GM21723 (cell line): ENCODE results near the gene OR6C1.
"Not testable (repeated sequence)": the region's sequence is repeated elsewhere in the genome, so short reads cannot be mapped to it uniquely, and the experiment has no call there.

Experiments used
- ATAC-seq: cut with Tn5 transposase; IDR thresholded peaks from one replicate; pipeline ENCODE4 v1.9.1; 2021; ENCODE audit warnings: mild to moderate bottlenecking, moderate library complexity; ENCODE audit not compliant: unreplicated experiment

Gene OR6C1

DNA sequence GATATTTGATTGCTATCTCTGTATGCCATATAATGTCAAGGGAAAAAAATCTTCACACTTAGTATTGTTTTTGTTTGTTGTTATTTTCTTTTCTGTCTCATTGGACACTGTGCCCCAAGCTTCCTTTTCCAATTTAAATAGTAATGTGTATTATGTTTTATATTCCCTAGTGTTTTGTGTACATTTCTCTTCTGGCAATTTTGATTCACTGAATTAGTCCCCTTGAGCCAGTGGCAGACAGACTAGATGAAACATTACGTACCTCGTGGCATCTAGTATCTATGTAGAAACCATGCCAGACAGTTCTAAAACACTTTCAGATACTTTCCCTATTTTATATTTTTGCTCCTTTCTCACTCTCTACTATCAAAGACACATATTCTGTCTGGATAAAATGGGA lies at the start of gene OR6C1:
TSS of gene OR6C1 (plus strand) at position 301 of the 400 bp plus-strand sequence. CDS start 6,257 bp downstream, outside the sequence.
- no peak for ATAC-seq

DNA sequence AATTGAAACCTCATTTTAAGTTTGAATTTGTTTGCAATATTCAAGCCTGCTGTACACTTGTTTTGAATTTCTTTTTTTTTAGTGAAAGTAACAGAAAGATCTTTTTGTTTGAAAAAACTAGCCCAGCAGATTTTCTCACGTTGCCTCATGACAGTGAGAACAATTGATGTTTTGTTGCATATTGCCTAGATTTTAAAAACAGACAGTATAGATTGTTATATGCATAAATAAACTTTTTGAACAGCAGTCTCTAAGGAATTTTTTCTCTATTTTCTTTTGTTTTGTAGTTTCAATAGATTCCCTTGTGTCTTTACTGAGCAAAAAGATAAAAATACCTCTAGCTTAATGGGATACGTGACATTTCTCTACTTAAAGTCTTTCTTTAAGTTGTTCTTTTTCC lies 33.2 kb upstream of the OR6C1 start:
- ATAC-seq = no peak

DNA sequence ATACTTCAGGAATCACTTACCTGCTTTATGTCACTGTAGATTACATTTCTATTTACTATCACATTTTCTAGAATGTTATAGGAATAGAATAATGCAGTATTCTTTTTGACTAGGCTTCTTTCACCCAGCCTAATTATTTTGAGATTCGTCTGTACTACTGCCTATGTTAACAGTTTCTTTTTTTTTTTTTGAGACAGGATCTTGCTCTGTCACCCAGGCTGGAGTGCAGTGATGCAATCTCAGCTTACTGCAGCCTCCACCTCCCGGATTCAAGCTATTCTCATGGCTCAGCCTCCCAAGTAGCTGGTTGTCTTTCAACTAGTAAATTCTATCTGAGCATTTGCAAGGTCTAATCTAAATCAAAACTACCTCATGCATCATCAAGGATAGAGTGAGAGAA lies 24.1 kb upstream of the OR6C1 start:
- ATAC-seq = no peak

DNA sequence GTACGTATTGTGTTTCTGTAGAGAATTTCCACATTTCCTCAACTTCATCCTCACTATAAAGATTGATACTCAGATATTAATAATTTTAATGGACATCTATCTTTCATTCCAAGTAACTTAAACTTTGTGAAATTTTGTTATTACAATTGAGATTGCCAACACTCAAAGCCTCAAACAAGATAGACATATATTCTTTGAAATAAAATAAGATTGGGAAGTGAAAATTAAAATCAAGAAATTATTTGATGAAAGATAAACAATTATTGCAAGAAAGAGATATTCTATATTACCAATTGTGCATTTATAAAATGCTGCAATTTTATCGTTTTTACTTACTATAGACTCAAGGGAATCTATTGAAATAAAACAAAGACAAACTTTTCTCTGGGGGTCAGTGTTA lies 17.7 kb upstream of the OR6C1 start, which contains the start of gene OR6C6:
TSS of gene OR6C6 (minus strand) at position 101 of the 400 bp plus-strand sequence. CDS start 1,337 bp downstream, outside the sequence.
- ATAC-seq = no peak

DNA sequence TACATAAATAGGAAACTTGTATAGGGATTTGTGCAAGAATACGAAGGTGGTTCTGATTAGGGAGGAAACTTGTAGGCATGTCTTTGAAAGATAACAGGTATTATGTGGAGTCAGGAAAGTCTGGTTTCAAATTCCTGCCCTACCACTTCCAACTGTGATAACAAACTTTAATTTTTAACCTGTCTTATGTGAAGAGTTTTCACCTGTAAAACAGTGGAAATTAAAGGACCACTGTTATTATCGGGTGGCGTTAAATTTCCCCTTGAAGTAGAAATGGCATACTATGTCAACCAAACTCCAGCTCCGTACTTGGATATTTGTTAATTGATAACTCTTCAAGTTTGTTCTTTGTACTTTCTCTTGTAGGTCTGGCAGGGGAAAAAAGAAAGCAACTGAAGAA lies 6.1 kb downstream of the OR6C1 start:
- ATAC-seq = no peak

DNA sequence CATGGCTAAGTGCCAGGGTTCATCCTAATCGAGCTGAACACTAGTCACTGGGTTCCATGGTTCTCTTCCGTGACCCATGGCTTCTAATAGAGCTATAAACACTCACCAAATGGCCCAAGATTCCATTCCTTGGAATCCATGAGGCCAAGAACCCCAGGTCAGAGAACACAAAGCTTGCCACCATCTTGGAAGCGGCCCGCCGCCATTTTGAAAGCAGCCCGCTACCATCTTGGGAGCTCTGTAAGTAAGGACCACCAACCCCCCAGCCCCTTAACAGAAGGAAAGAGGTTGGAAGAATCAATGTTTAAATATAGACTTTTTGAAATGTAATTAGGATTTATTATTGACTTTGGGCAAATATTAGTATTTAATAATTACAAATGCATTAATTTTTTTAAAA lies 11.7 kb downstream of the OR6C1 start:
- ATAC-seq = not testable (repeated sequence)

DNA sequence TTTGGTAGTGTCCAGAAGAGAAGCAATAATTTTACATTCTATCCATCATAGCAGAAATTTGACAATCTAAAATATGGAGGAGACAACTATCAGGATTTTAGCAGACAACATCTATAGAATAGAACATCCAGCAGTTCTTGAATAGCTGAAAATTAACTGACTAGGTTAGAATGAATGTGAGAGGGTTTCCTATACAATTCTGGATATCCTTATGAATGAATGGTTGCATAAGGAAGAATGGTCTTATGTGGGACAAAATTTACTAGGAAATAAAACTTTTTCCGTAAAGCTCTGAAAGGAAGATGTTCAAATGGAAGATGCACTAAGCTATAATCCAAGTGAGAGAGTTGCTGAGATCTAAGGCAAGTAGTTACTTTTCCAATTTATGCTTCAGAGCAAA lies 16.3 kb downstream of the OR6C1 start, which contains the start of gene OR6C3:
TSS of gene OR6C3 (plus strand) at position 301 of the 400 bp plus-strand sequence. CDS start 955 bp downstream, outside the sequence.
- no peak for ATAC-seq

DNA sequence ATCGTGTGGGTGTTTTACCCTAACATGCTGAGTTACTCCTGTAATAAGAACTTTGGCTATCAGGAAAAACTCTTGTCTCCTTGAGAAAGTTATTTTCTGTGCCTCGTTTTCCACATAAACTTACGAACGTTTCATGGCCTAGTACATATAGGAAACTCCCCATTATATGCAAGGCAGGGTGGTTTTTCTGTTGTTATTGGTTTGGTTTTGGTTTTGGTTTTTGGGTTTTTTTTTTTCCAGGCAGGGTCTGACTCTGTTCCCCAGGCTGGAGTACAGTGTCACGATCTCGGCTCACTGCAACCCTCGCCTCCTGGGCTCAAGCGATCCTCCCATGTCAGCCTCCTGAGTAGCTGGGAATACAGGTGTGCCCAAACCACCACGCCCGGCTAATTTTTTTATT lies 21.9 kb downstream of the OR6C1 start:
- ATAC-seq = no peak

DNA sequence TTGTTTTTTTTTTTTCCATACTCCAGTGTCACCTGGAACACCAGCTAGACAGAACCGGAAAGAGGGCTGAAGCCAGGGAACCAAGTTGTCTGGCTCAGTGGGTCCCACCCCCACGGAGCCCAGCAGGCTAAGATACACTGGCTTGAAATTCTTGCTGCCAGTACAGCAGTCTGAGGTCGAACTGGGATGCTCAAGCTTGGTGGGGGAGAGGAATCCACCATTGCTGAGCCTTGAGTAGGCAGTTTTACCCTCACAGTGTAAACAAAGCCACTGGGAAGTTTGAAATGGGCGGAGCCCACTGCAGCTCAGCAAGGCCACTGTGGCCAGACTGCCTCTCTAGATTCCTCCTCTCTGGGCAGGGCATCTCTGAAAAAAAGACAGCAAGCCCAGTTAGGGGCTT lies 41.2 kb downstream of the OR6C1 start:
- not testable (repeated sequence) for ATAC-seq

DNA sequence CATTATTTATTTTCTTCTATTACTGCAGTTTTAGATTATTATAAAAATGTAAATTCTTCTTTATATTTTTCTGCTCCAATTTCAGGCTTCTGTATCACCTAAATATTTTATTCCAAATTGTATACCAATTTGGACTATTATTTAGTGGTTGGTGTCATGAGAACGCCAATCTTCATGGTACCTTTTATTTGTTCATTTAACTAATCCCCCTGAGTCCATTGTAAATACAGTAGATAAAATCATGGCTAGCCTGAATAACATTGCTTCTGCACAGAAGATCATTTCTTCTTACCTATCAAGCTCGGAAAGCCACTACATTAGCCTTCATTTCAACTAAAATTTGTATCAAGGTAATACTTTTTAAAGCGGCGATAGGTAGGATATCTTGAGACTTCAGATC lies 48.5 kb downstream of the OR6C1 start, which contains the start of gene OR6C75:
TSS of gene OR6C75 (plus strand) at position 301 of the 400 bp plus-strand sequence. CDS start 2,136 bp downstream, outside the sequence.
- ATAC-seq = no peak

DNA sequence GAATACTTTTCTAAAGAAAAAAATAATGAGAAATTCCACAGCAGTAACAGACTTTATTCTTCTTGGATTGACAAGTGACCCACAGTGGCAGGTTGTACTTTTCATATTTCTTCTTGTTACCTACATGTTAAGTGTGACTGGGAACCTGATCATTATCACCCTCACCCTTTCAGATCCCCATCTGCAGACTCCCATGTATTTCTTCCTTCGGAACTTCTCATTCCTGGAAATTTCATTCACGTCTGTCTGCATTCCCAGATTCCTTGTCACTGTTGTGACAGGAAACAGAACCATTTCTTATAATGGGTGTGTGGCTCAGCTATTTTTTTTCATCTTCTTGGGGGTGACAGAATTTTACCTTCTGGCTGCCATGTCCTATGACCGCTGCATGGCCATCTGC lies 50.9 kb downstream of the OR6C1 start:
- ATAC-seq = no peak
